GM20000 (cell line): Measurements from ENCODE around the gene SLC24A3.

Experiments
- DNase-seq: peaks from one replicate; pipeline ENCODE4 v3.0.0; 2012; ENCODE audit warnings: low spot score
- CTCF ChIP-seq: IDR thresholded peaks from 2 replicates; pipeline ENCODE4 v1.5.1; 2012; ENCODE audit warnings: mild to moderate bottlenecking, control low read depth; ENCODE audit errors: extremely low read depth, missing control alignments

Gene SLC24A3

GRCh38 chr20:19213946-19214490 lies 1.6 kb downstream of the SLC24A3 start:
- DNase-seq = no peak

GRCh38 chr20:19218411-19218810 lies 6.0 kb downstream of the SLC24A3 start:
- no peak for TF ChIP-seq CTCF
- no peak for DNase-seq

More at GRCh38 chr20:19213946-19214490, 1.6 kb downstream of the SLC24A3 start:
- TF ChIP-seq CTCF = no peak

GRCh38 chr20:19222520-19223040 lies 10.1 kb downstream of the SLC24A3 start:
- no peak for TF ChIP-seq CTCF
- no peak for DNase-seq

GRCh38 chr20:19223640-19224039 lies 11.2 kb downstream of the SLC24A3 start:
- no peak for TF ChIP-seq CTCF
- no peak for DNase-seq

- TF ChIP-seq CTCF = no peak
- DNase-seq = no peak
These were observed 19.1 kb downstream of the SLC24A3 start for GRCh38 chr20:19231359-19232035.

- DNase-seq = no peak
- TF ChIP-seq CTCF = no peak
These were observed 20.8 kb downstream of the SLC24A3 start for GRCh38 chr20:19232997-19233794.
